HCT116 (cell line): ENCODE data around the gene NANOGP8. TPM values are rescaled to one million over a fixed set of nuclear protein-coding genes. Genes with fewer than 3 reads are reported as not detected.

Experiments used
- ATAC-seq: fragments of 200-7000 bp; cut with Tn5 transposase; 2 replicates; pipeline ENCODE4 v1.9.1; 2020; ENCODE audit warnings: mild to moderate bottlenecking, moderate library complexity
- BruUV-seq: library from RNA; stranded (reverse); fragments of 400-500 nt; replicated peaks from 2 replicates; lab custom pipeline; 2021; lab: Mats Ljungman, UMichigan
- CTCF ChIA-PET: fragments of 300-600 bp; sonication (Branson Sonifier 250); formaldehyde crosslinking; loops from one replicate; lab custom pipeline; 2021; ENCODE audit warnings: antibody characterized with exemption; lab: Charles Lee
- POLR2A ChIA-PET: fragments of 300-600, 350-600 bp; sonication (Branson Sonifier 250); formaldehyde crosslinking; loops from one replicate; lab custom pipeline; 2021; ENCODE audit warnings: antibody characterized with exemption; lab: Charles Lee
- RAD21 ChIA-PET, 2 experiments: fragments of 300-600 bp; sonication (Branson Sonifier 250); formaldehyde crosslinking; loops; one replicate each; lab custom pipeline; 2023; ENCODE audit warnings: low total read pairs in 2 of 2; ENCODE audit not compliant: uncharacterized antibody in 2 of 2, unreplicated experiment in 2 of 2, low non-redundant PET in 1 of 2; lab: Charles Lee
- DNase-seq: peaks from one replicate; pipeline ENCODE4 v3.0.0-alpha.2; 2010; ENCODE audit warnings: low read depth, low spot score
- H2AFZ ChIP-seq: fragments of 200-600 bp; shearing (Covaris generic), sonication (generic); 2 replicates; pipeline ENCODE4 v1.6.1; 2017; ENCODE audit warnings: low read depth, mixed run types, mixed read lengths, antibody characterized with exemption, low read length; ENCODE audit not compliant: poor library complexity, severe bottlenecking
- H3K27ac ChIP-seq: 2 replicates; pipeline ENCODE4 v1.5.1; 2012; ENCODE audit warnings: low read depth, low read length
- H3K27me3 ChIP-seq: fragments of 200-600 bp; sonication (generic); 2 replicates; pipeline ENCODE4 v1.6.1; 2016; ENCODE audit warnings: mixed run types, low read length, mixed read lengths; ENCODE audit not compliant: insufficient read depth
- H3K36me3 ChIP-seq, 2 experiments: fragments of 200-500 bp in 1 of 2; fragments of 200-600 bp in 1 of 2; sonication (Bioruptor generic) in 1 of 2; sonication (generic) in 1 of 2; 2 replicates each; pipeline versions ENCODE4 v1.5.1 to v1.6.1; 2014 to 2016; ENCODE audit warnings: low read length in 2 of 2, inconsistent platforms in 1 of 2, mixed read lengths in 1 of 2, mixed run types in 1 of 2; ENCODE audit not compliant: insufficient read depth in 2 of 2, control insufficient read depth in 1 of 2
- H3K4me1 ChIP-seq, 2 experiments: fragments of 200-600 bp in 1 of 2; sonication (generic) in 1 of 2; 2 replicates each; pipeline versions ENCODE4 v1.5.1 to v1.6.1; 2012 to 2017; ENCODE audit warnings: low read length in 2 of 2, inconsistent platforms in 1 of 2, mild to moderate bottlenecking in 1 of 2, mixed read lengths in 1 of 2, mixed run types in 1 of 2, moderate library complexity in 1 of 2; ENCODE audit not compliant: insufficient read depth in 2 of 2, control insufficient read depth in 1 of 2
- H3K4me2 ChIP-seq: fragments of 200-600 bp; sonication (generic); 2 replicates; pipeline ENCODE4 v1.6.1; 2017; ENCODE audit warnings: mixed run types, low read length, mixed read lengths
- H3K4me3 ChIP-seq, 2 experiments: fragments of 200-600 bp in 1 of 2; sonication (generic) in 1 of 2; replicated peaks in 1 of 2; 2 replicates each; pipeline ENCODE4 v1.5.1; 2011 to 2016; ENCODE audit warnings: low read length in 2 of 2, control low read depth in 1 of 2, low read depth in 1 of 2, mild to moderate bottlenecking in 1 of 2, mixed read lengths in 1 of 2, mixed run types in 1 of 2
- H3K79me2 ChIP-seq: fragments of 200-600 bp; sonication (generic); 2 replicates; pipeline ENCODE4 v1.6.1; 2017; ENCODE audit warnings: mild to moderate bottlenecking, mixed run types, low read length, moderate library complexity, mixed read lengths; ENCODE audit not compliant: insufficient read depth
- H3K9ac ChIP-seq: fragments of 200-600 bp; sonication (generic); 2 replicates; pipeline ENCODE4 v1.6.1; 2016; ENCODE audit warnings: low read length, mixed read lengths
- H3K9me2 ChIP-seq: fragments of 200-600 bp; sonication (generic), shearing (Covaris generic); 2 replicates; pipeline ENCODE4 v1.6.1; 2017; ENCODE audit warnings: mixed run types, mild to moderate bottlenecking, moderate library complexity; ENCODE audit not compliant: insufficient read depth
- H3K9me3 ChIP-seq, 2 experiments: fragments of 200-500 bp in 1 of 2; fragments of 200-600 bp in 1 of 2; sonication (Bioruptor generic) in 1 of 2; sonication (generic) in 1 of 2; 2 replicates each; pipeline ENCODE4 v1.6.1; 2014 to 2017; ENCODE audit warnings: low read length in 2 of 2, mixed read lengths in 2 of 2, inconsistent platforms in 1 of 2, low read depth in 1 of 2, mild to moderate bottlenecking in 1 of 2, mixed run types in 1 of 2, moderate library complexity in 1 of 2; ENCODE audit not compliant: control insufficient read depth in 1 of 2, insufficient read depth in 1 of 2
- H4K20me1 ChIP-seq: fragments of 200-600 bp; sonication (generic), shearing (Covaris generic); 2 replicates; pipeline ENCODE4 v1.6.1; 2017; ENCODE audit warnings: mixed run types, mild to moderate bottlenecking, moderate library complexity; ENCODE audit not compliant: insufficient read depth
- EZH2 ChIP-seq: fragments of 200-600 bp; sonication (generic); IDR thresholded peaks from 2 replicates; pipeline ENCODE4 v1.6.1; 2017; ENCODE audit warnings: antibody characterized with exemption, mixed run types
- EZH2phosphoT487 ChIP-seq: fragments of 200-600 bp; IDR thresholded peaks from 2 replicates; pipeline ENCODE4 v1.6.1; 2018; ENCODE audit warnings: antibody characterized with exemption, borderline replicate concordance
- MAX ChIP-seq: IDR thresholded peaks from 2 replicates; pipeline ENCODE4 v1.6.1; 2012
- POLR2A ChIP-seq: IDR thresholded peaks from 2 replicates; pipeline ENCODE4 v1.7.0; 2011; ENCODE audit warnings: borderline replicate concordance; ENCODE audit not compliant: insufficient read depth, insufficient read length; ENCODE audit errors: extremely low read depth
- RAD21 ChIP-seq: IDR thresholded peaks from 2 replicates; pipeline ENCODE4 v1.6.1; 2012; ENCODE audit warnings: low read depth, mild to moderate bottlenecking
- REST ChIP-seq: IDR thresholded peaks from 2 replicates; pipeline ENCODE4 v1.6.1; 2012; ENCODE audit warnings: low read depth
- SIN3A ChIP-seq: IDR thresholded peaks from 2 replicates; pipeline ENCODE4 v1.6.1; 2012; ENCODE audit warnings: low read depth
- SP1 ChIP-seq: IDR thresholded peaks from 2 replicates; pipeline ENCODE4 v1.6.1; 2012; ENCODE audit warnings: low read depth
- SRF ChIP-seq: IDR thresholded peaks from 2 replicates; pipeline ENCODE4 v1.6.1; 2012; ENCODE audit warnings: low read depth
- TCF7L2 ChIP-seq: IDR thresholded peaks from 2 replicates; pipeline ENCODE4 v1.7.0; 2011; ENCODE audit warnings: borderline replicate concordance, inconsistent platforms; ENCODE audit not compliant: insufficient read depth, insufficient read length; ENCODE audit errors: extremely low read depth
- ZBTB33 ChIP-seq: IDR thresholded peaks from 2 replicates; pipeline ENCODE4 v1.6.1; 2011; ENCODE audit warnings: mild to moderate bottlenecking, low read length, moderate library complexity; ENCODE audit not compliant: insufficient replicate concordance; ENCODE audit errors: extremely low read depth
- ZFX ChIP-seq: fragments of 450-650 bp; IDR thresholded peaks from 2 replicates; pipeline ENCODE4 v1.6.1; 2017
- intact Hi-C: fragments of 100-400 bp; cut with micrococcal nuclease; formaldehyde crosslinking; loops from 2 replicates; pipeline ENCODE4 v1.10.0; 2022
- total RNA-seq: library from RNA; stranded (reverse); gene quantifications from one replicate; pipeline ENCODE4 v1.2.1, GENCODE V29; 2021; ENCODE audit not compliant: unreplicated experiment

Gene NANOGP8
- total RNA-seq, 1 experiment from 2014 or later: not detected

- Histone ChIP-seq H2AFZ (no peak overlapping the region), H3K4me1 (no peaks in the 10 kb centered on the region), H3K36me3 (no peaks in the 10 kb centered on the region; a peak in 1 of 4 replicates), H3K27ac (no peak overlapping the region), H3K4me3 (no peak overlapping the region), H3K9me2 (0 out of 2 replicates have a peak, but pooled peaks cover 2% of the 10 kb centered on the region), H3K4me2 (no peak overlapping the region), H3K9ac (no peak overlapping the region), H4K20me1 (no peaks in the 10 kb centered on the region), H3K27me3 (no peaks in the 10 kb centered on the region), H3K79me2 (no peaks in the 10 kb centered on the region), H3K9me3 (no peaks in the 10 kb centered on the region)
- BruUV-seq: no TSS peak
- ChIA-PET CTCF (no interaction called here), POLR2A (no interaction called here), RAD21 (no interaction called here)
- TF ChIP-seq MAX (no peak), SIN3A (no peak), TCF7L2 (no peak), SP1 (no peak), ZFX (no peak), REST (no peak), SRF (no peak), RAD21 (no peak), EZH2phosphoT487 (no peak), EZH2 (no peak), ZBTB33 (no peak), POLR2A (no peak)
- DNase-seq (no peak), ATAC-seq (no peak)
- intact Hi-C loops: no loop called here
Observed at GRCh38 chr15:35098737-35099136, 13.6 kb upstream of the NANOGP8 start.
